Cardiac muscle cell (in vitro differentiated cells and primary cell): ENCODE data around the gene CSRNP3. TPM values are rescaled to one million over a fixed set of nuclear protein-coding genes. Genes with fewer than 3 reads are reported as not detected.

ENCODE experiments used
- DNase-seq, 2 donors: peaks; one replicate each; pipeline versions ENCODE4 v3.0.0 to v3.0.0-alpha.2; 2010 to 2017; ENCODE audit warnings: low read depth in 1 of 2, low spot score in 1 of 2
- H3K27ac ChIP-seq: fragments of 200-600 bp; sonication (generic); 2 replicates; pipeline ENCODE4 v1.5.1; 2016
- H3K27me3 ChIP-seq: fragments of 200-600 bp; sonication (generic); 2 replicates; pipeline ENCODE4 v1.6.0; 2016; ENCODE audit warnings: control low read depth
- H3K36me3 ChIP-seq: fragments of 200-600 bp; sonication (generic); 2 replicates; pipeline ENCODE4 v1.5.1; 2016; ENCODE audit warnings: control low read depth
- H3K4me1 ChIP-seq: fragments of 200-600 bp; sonication (generic); 2 replicates; pipeline ENCODE4 v1.8.1; 2017; ENCODE audit warnings: low read depth, mild to moderate bottlenecking, mixed run types
- H3K4me3 ChIP-seq: fragments of 200-600 bp; sonication (generic); 2 replicates; pipeline ENCODE4 v1.5.1; 2016; ENCODE audit warnings: mild to moderate bottlenecking
- H3K9me3 ChIP-seq: fragments of 200-600 bp; sonication (generic); 2 replicates; pipeline ENCODE4 v1.5.1; 2017; ENCODE audit warnings: low read depth, mild to moderate bottlenecking, control low read depth
- CTCF ChIP-seq: IDR thresholded peaks from 2 replicates; pipeline ENCODE4 v1.5.1; 2012; ENCODE audit warnings: low read depth, mild to moderate bottlenecking, low read length
- polyA plus RNA-seq: library from polyadenylated mRNA; unstranded; fragments of >200 nt; fragmentation: Nextera tagmentation; extraction: Ambion mirVana; gene quantifications from 2 replicates; pipeline ENCODE4 v1.2.1, GENCODE V29; 2016
- total RNA-seq: library from RNA; depleted of rRNA; stranded (reverse); fragments of >200 nt; gene quantifications from 2 replicates; pipeline ENCODE4 v1.2.3, GENCODE V29; 2016

CSRNP3 gene
- total and polyA plus RNA-seq, 2 experiments from 2014 or later = 11.5 to 13.8 TPM

DNA sequence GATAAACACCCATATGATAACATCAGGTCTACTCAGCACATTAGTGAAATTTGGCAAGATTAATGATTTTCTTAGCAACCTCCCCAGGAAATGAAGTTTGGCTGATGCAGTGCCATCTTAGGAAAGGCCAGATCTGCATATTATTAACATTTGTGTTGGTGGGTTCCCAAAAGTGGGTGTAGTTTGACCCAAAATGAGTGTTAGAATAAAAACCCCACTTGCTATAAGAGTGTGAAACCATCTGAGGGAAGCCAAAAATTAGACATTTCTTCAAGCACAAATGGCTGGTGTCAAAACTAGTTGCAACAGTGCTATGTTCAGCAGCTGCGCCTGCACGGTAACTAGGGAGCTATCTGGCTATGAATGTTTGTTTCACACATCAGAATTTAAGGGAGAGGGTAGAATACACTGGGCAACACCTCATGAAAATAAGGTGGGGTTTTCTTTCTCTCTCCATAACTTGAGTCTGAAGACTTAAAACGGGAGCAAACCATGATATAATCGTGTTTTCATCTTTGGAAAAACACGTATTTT lies 15.9 kb upstream of the CSRNP3 start:
- no peak overlapping the region for H3K27ac ChIP-seq
- no peak for TF ChIP-seq CTCF

DNA sequence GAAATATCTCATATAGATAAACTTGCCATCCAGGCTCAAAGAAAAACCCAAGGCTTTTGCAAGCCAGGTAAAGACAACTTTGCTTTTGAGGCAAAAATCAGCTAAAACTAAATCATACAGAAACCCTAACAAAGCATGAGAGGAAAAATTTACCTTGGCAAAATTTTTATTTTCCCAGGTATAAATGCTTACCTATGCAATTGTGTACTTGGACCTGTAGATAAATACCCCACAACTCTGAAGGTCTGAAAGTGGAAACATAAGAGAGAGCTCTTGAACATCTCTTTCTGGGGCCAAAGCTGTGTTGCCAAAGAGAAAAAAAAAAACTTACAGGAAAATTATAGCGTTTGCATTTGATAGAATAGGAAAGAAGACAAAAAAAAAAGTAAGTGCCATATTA lies 14.6 kb upstream of the CSRNP3 start:
- no peak overlapping the region for H3K27ac ChIP-seq
- H3K4me1 ChIP-seq = no peaks in the 10 kb centered on the region
- no peaks in the 10 kb centered on the region for H3K27me3 ChIP-seq
- no peak overlapping the region for H3K4me3 ChIP-seq
- H3K36me3 ChIP-seq = no peaks in the 10 kb centered on the region
- no peak for DNase-seq
- no peaks in the 10 kb centered on the region for H3K9me3 ChIP-seq
- TF ChIP-seq CTCF = no peak

More for the DNA sequence above, 15.9 kb upstream of the CSRNP3 start:
- no peaks in the 10 kb centered on the region for H3K36me3 ChIP-seq
- DNase-seq = no peak
- H3K9me3 ChIP-seq = no peaks in the 10 kb centered on the region
- no peaks in the 10 kb centered on the region for H3K27me3 ChIP-seq
- no peak overlapping the region for H3K4me3 ChIP-seq
- H3K4me1 ChIP-seq = no peaks in the 10 kb centered on the region

DNA sequence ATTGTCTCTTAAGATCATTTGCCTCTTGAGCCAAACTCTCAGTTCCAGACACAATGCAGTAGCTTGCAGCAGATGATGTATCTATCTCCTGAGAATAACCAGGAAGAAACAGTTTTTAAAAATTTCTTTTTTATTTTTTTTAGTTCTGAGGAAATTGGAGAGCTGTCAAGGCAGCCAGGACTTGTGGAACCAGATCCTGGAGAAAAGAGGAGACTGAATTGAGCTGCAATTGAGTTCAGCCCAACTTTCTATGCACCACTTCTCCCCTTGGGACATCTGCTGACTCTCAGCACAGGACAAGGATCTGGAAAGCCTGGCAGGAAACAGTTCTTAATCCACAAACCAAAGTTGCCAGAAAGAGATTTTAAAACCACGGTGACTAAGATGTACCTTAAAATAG lies 13.5 kb upstream of the CSRNP3 start:
- Histone ChIP-seq H3K4me1 (no peaks in the 10 kb centered on the region), H3K4me3 (no peak overlapping the region), H3K9me3 (no peaks in the 10 kb centered on the region), H3K36me3 (no peaks in the 10 kb centered on the region), H3K27me3 (no peaks in the 10 kb centered on the region), H3K27ac (no peak overlapping the region)
- DNase-seq = no peak
- TF ChIP-seq CTCF = no peak

GRCh38 chr2:165462443-165462842 lies 7.1 kb upstream of the CSRNP3 start:
- DNase-seq = no peak
- TF ChIP-seq CTCF = no peak

DNA sequence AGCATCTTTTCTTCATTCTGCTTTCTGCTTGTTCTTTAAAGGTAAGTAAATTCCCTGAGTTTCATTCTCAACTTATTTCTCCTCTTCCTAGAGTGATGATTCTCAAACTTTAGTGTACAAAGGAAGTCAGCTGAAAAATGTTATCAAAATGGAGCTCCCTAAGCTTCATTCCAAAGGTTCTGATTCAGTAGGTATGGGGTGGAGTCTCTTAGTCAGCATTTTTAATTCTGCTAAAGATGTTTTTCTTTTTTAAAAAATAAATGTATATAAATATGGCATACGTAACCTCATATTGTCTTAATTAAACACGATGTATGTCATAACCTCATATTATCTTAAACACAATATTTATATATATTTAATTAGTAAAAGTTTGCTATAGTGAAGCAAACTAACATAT lies 3.1 kb upstream of the CSRNP3 start:
- no peak overlapping the region for H3K27ac ChIP-seq
- H3K4me3 ChIP-seq = no peak overlapping the region
- TF ChIP-seq CTCF = no peak
- no peaks in the 10 kb centered on the region for H3K27me3 ChIP-seq
- no peaks in the 10 kb centered on the region for H3K36me3 ChIP-seq
- no peak for DNase-seq
- peaks cover 8% of the 10 kb centered on the region for H3K4me1 ChIP-seq
- no peaks in the 10 kb centered on the region for H3K9me3 ChIP-seq

More at GRCh38 chr2:165462443-165462842, 7.1 kb upstream of the CSRNP3 start:
- Histone ChIP-seq H3K4me3 (no peak overlapping the region), H3K27me3 (no peaks in the 10 kb centered on the region), H3K9me3 (no peaks in the 10 kb centered on the region), H3K36me3 (no peaks in the 10 kb centered on the region), H3K27ac (no peak overlapping the region), H3K4me1 (no peaks in the 10 kb centered on the region)

GRCh38 chr2:165467921-165468320 lies 1.6 kb upstream of the CSRNP3 start:
- no peaks in the 10 kb centered on the region for H3K36me3 ChIP-seq
- H3K4me1 ChIP-seq = peaks cover 23% of the 10 kb centered on the region
- H3K27me3 ChIP-seq = no peaks in the 10 kb centered on the region
- H3K27ac ChIP-seq = no peak overlapping the region
- no peak overlapping the region for H3K4me3 ChIP-seq
- TF ChIP-seq CTCF = no peak
- H3K9me3 ChIP-seq = no peaks in the 10 kb centered on the region
- DNase-seq = no peak
